ENCODE data around the gene PARD3B.

DNA sequence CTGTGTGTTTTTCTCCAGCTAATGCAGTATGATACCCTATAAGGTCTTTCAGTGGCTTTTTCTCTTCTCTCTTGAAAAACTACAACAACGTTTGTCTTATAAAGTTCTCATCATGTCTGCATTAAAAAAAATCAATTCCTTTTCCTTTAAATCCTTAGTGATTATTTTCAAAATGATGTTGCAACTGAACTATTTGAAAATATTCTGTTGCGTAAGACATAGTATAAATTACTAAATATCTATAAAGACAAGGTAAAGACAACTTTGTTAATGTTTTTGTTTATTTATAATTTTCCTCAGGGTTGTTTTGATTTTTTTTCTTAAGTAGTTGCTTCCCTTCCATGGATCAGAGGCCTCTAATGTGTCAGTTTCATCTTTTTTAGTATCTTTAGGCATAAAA lies 21.2 kb downstream of the PARD3B start:
- TF ChIP-seq, protein P1, sequence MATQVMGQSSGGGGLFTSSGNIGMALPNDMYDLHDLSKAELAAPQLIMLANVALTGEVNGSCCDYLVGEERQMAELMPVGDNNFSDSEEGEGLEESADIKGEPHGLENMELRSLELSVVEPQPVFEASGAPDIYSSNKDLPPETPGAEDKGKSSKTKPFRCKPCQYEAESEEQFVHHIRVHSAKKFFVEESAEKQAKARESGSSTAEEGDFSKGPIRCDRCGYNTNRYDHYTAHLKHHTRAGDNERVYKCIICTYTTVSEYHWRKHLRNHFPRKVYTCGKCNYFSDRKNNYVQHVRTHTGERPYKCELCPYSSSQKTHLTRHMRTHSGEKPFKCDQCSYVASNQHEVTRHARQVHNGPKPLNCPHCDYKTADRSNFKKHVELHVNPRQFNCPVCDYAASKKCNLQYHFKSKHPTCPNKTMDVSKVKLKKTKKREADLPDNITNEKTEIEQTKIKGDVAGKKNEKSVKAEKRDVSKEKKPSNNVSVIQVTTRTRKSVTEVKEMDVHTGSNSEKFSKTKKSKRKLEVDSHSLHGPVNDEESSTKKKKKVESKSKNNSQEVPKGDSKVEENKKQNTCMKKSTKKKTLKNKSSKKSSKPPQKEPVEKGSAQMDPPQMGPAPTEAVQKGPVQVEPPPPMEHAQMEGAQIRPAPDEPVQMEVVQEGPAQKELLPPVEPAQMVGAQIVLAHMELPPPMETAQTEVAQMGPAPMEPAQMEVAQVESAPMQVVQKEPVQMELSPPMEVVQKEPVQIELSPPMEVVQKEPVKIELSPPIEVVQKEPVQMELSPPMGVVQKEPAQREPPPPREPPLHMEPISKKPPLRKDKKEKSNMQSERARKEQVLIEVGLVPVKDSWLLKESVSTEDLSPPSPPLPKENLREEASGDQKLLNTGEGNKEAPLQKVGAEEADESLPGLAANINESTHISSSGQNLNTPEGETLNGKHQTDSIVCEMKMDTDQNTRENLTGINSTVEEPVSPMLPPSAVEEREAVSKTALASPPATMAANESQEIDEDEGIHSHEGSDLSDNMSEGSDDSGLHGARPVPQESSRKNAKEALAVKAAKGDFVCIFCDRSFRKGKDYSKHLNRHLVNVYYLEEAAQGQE (IDR thresholded peaks at IDR 0.05; ENCODE audit: low read depth) = no peak
- TF ChIP-seq, protein P2, sequence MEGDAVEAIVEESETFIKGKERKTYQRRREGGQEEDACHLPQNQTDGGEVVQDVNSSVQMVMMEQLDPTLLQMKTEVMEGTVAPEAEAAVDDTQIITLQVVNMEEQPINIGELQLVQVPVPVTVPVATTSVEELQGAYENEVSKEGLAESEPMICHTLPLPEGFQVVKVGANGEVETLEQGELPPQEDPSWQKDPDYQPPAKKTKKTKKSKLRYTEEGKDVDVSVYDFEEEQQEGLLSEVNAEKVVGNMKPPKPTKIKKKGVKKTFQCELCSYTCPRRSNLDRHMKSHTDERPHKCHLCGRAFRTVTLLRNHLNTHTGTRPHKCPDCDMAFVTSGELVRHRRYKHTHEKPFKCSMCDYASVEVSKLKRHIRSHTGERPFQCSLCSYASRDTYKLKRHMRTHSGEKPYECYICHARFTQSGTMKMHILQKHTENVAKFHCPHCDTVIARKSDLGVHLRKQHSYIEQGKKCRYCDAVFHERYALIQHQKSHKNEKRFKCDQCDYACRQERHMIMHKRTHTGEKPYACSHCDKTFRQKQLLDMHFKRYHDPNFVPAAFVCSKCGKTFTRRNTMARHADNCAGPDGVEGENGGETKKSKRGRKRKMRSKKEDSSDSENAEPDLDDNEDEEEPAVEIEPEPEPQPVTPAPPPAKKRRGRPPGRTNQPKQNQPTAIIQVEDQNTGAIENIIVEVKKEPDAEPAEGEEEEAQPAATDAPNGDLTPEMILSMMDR (IDR thresholded peaks at IDR 0.05 in 2 of 3, conservative IDR thresholded peaks at IDR 0.05 in 1 of 3; ENCODE audit: borderline replicate concordance in 1 of 3, insufficient read depth in 1 of 3, low read depth in 2 of 3, low read length in 2 of 3) = no peak
- TF ChIP-seq ZFX (IDR thresholded peaks at IDR 0.05) (no peak), POLR2AphosphoS5 (IDR thresholded peaks at IDR 0.05; ENCODE audit: low read depth, low read length) (no peak), RAD21 (IDR thresholded peaks at IDR 0.05; ENCODE audit: low read depth) (no peak), POLR2A (IDR thresholded peaks at IDR 0.05; ENCODE audit: borderline replicate concordance, extremely low read depth, insufficient read depth, insufficient read length) (no peak), JUND (IDR thresholded peaks at IDR 0.05) (no peak), YY1 (IDR thresholded peaks at IDR 0.05; ENCODE audit: extremely low read depth, insufficient replicate concordance, low read depth, low read length) (no peak), FOSL1 (IDR thresholded peaks at IDR 0.05; ENCODE audit: low read depth) (no peak), CEBPB (IDR thresholded peaks at IDR 0.05; ENCODE audit: low read depth) (no peak), EZH2phosphoT487 (IDR thresholded peaks at IDR 0.05; ENCODE audit: borderline replicate concordance) (no peak), SRF (IDR thresholded peaks at IDR 0.05; ENCODE audit: low read depth) (no peak), EZH2 (IDR thresholded peaks at IDR 0.05) (no peak)
- TF ChIP-seq, protein P3, sequence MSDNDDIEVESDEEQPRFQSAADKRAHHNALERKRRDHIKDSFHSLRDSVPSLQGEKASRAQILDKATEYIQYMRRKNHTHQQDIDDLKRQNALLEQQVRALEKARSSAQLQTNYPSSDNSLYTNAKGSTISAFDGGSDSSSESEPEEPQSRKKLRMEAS (IDR thresholded peaks at IDR 0.05) = no peak
